Cortex of kidney (tissue), 1 donor: ENCODE data around the gene ATXN7L1.
"Not testable (repeated sequence)": the region's sequence is repeated elsewhere in the genome, so short reads cannot be mapped to it uniquely, and the experiment has no call there.

Experiments
- DNase-seq: peaks from one replicate; lab custom pipeline; 2025; lab: John Stamatoyannopoulos, UW

ATXN7L1 gene

DNA sequence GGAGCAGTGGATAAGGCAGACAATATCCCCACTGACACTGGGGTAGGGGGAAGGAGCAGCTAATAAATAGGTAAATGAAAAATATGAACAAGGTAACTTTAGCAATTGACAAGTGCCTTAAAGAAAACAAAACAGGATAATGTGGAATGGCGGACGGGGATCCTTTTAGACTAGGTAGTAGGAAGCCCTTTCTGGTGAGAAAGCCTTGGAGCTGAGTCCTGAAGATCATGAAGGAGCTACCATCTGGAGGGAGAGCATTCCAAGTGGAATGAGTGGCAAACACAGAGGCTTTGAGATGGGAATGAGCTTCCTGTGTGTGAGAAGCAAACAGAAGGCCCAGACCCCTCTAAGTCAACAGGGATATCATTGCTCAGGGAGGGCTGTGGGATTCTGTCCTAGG, 16.0 kb upstream of the ATXN7L1 start:
- no peak for DNase-seq

DNA sequence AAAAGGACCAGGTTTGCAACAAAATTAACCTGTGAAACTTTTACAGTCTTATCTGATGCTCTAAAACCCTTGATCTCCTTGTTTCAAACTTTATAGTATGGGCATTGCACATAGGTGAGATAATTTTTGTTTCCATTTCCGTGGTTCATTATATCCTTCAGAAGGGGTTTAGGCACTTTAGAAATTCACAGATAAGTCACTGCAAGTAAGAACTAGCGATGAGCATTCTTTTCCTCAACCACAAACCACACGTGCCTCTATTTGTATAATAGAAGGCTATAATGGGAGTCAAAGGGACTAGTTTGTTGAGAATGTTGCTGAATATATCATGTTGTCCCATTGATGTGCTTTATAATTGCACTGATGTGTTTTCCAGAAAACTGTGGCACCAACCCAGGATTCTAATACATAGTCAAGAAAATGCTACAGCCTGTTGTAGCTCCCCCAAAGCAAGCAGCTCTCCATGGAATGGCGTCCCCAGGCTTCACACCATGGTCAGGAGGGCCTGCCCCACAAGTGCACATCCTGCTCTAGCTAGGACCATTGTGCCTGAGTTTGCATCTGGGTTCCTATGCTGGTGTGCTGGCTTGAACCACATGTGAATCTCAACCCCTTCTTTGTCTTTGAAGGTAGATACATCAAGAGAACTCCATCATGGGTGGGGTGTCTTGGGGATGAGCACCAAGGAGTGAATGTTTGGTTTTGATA, 14.0 kb upstream of the ATXN7L1 start:
- DNase-seq, result no peak

DNA sequence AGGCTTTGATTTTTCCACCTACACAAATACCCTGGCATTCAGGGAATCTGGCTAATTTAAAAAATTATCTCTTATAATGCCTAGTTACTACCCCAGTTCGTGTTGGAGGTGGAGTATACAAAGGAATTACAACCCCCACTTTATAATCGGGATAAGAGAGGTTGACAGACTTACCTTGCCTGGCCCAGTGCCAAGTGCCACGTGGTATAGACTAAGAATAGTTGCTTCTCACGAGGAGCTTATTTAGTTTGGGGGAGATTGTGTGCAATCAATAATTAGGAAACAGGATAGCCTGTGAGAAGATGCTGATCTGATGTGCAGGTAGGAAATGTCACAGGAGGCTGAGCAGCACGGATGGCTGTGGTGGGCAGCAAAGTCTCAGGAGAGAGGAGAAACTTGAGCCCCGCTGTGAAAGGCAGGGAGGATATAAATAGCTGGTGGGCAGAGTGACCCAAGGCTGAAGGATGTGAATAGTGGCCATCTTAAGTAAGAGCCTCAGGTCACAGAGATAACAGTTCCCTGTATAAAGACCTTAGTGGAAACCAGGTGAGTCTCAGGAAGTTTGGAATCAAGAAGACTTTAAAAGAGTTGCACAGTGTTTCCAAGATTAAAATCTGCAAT, 11.3 kb upstream of the ATXN7L1 start:
- no peak for DNase-seq

DNA sequence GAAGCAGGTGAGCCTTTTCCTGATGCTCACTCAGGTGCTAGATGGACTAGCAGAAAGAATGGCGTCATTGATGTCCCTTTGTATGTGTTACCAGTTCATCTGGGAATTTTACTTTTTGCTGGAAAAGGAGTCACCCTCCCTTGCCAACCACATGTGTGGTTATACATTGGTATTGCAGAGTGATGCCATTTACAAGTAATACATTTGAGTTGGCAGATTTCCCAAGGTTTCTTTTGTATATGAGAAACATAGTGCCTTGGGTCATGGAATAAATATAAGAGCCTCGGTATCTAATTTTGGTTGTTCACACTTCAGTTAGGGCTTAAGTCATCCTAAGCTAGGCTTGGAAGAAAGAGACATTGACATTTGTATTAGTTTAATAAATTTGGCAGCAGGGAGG, 10.4 kb upstream of the ATXN7L1 start:
- no peak for DNase-seq

DNA sequence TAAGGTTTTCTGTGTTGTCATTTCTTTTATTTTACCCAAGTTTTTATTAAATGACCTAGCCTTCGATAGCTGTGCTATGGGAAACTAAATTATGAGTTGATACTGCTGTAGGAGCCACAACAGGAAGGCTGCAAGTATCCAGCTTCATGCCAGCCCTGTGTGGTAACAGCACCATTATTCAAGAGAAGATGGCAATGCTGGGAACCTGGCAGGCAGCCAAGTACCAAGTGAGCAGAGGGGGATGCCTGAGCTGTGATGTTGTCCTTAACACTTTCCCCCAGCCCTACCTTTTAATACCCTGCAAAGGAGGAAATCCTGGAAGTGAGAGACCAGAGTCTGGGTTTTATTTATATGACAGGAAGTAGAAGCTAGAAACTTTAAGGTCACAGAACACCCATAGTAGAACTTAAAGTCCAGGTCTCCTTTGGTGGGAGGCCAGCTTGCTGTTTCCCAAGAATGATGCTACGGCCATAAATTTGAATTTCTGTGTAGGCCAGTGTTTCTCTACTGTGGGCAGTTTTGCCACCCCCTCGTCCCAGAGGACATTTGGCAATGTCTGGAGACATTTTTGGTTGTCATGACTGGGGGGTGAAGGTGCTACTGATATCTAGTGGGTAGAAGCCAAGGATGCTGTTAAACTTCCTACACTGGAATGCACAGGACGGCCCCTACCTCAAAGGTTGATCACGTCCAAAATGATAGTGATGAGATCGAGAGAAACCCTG, 9.2 kb upstream of the ATXN7L1 start:
- no peak for DNase-seq

DNA sequence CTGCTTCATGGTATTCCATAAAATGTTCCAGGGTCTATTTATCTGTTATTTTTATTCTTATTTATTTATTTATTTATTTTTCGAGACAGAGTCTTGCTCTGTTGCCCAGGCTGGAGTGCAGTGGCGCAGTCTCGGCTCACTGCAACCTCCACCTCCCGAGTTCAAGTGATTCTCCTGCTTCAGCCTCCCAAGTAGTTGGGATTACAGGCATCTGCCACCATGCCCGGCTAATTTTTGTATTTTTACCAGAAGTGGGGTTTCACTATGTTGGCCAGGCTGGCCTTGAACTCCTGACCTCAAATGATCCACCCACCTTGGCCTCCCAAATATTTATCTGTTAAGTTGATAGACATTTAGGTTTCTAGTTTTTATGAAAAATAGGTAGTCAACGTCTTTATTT, 6.8 kb upstream of the ATXN7L1 start:
- DNase-seq, result not testable (repeated sequence)

DNA sequence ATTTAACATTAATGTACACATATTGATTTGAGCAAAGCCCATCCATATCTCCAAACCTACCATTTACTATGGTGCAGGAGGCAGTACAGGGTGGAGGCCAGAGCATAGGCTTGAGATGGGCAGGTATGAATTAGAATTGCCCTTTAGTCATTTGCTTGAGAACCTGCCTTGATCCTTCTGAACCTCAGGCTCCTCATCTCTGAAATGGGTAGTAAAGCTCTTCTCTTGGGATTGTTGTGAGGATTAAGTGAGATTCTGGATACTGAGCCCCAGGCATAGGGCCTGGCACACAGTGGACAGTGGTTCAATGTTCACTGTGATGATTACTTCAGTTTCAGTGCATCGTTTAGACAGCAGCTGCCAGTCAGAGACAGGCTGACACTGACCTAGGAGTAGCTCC, 5.0 kb upstream of the ATXN7L1 start:
- no peak for DNase-seq

DNA sequence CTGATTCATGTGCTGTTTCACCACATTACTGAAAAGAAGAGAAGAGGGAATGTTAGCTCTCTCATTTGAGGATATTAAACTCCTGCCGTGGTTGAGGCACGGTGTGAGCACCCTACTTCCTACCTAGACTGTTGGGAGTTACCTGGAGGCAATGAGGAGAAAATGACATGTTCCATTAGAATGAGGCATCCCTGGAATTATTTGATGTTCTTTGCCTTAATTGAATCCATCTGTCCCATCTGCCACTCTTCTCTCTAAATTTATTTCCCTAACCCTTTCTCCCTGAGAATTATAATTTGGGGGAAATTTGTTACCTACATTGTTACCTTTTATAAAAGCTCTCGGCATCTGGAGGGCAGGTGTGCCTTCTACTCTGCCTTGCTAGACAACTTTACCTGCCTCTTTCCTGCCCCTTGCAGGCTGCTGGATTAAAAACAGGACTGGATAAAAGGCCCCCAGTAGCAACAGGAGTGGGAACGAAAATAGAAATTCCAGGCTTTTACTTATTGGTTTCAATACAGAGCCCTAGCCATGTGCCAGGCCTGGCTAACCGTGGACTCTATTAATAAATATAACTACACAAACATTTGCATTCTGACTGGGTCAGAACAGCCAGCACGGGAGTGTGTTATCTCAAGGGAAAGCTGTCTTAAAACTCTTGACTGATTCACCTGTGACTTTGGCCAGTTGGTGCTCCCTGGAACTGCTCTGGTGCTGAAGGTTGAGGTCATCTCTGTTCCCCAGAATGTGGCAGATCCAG, 4.4 kb upstream of the ATXN7L1 start:
- no peak for DNase-seq

DNA sequence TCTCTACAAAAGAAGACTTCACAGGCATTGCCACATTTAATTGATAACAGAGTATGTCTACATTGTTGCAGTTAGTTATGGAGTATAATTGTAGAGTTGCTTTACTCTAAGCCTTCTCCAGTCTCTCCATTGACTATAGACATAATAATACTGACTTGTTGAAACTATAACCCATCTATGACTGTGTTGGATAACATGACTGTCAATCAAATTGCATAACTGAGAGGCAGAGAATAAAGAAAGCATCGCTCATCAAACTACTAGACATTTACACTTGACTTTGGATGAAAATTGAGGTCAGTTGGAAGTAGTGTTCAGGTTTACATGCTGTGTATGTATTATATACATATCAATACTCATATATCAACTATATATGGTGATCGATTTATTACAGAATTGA, 3.4 kb upstream of the ATXN7L1 start:
- DNase-seq, result no peak

DNA sequence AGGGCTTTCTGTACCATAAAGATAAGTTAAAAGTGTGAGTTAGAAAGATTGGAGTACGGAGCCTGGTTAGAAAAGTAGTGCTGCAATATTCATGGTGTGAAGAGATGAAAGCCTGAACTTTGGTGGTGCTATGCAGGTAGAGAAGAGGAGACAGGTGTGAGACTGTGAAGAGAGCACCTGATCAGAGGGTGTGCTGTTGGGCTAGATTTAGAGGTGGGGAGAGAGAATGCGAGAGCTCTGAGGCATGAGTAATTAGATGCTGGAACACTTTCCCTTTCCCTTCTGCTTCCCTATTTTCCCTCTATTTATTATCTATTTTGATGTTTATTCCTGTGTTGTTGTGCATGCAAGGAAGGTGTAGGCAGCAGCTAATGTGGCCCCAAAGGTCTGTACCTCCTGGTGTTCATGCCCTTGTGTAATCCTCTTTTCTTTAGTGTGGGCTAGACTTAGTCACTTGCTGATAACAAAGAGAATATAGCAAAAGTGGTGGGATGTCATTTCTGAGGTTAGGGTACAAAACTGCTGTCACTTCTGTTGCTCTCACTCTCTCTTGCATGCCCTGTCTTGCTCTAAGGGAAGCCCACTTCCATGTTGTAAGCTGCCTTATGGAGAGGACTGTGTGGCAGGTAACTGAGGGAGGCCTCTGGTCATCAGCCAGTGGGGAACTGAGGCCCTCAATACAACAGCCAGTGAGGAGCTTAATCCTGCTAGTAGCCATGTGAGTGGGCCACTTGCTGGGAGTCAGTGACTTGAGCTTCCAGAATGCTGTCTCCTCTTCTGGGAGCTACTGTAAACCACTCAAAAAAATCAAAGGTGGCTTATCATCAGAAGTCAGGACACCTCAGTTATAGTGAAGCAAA, 2.6 kb upstream of the ATXN7L1 start:
- no peak for DNase-seq

DNA sequence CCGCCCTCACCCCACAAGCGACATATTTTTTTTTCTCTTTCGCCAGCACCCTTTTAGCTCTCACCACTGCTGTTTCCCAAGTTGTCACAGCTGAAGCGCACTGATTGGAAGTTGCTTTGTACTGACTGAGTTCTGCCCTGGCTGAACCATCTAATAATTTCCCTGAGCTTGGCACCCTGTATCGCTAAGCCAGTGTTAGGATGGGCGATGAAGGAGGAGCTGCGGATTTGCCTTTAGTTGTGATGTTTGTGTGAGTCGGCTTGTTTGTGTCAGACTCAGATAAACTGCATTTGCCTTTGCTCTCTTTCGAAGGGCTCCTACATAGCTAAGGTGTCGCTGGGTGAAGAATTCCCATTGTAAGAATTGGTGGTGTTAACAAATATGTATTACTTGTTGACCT, 1.3 kb upstream of the ATXN7L1 start:
- no peak for DNase-seq

DNA sequence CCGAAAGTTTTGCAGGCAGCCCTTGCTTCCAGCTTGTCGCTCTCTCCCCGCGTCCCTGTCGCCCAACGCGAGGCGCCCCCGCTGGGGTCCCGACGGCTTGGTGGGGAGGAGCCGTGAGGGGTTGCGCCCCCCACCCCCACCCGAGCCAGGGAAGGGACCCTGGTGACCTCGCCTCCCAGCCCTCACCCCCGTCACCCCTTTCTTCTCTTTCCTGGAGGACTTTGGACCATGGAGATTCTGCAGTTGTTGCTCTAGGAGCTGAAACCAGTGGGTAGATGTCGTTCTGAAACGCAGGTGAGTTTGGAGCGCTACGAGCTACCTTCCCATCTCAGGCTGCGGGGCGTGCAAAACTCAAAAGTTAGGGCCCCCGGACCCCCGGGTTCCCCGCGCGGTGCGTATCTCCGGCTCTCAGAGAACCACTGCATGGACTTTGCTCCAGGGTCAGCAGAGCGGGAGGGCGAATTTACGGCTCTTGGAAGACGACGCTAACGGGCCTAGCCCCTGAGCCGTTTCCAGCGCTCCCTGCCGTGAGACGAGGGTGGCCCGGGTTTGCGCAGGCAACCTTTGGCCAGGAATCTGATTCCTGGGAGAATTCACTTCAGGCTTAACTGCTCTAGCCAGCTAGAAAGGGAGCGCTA, 684 bp upstream of the ATXN7L1 start:
- DNase-seq, result no peak

DNA sequence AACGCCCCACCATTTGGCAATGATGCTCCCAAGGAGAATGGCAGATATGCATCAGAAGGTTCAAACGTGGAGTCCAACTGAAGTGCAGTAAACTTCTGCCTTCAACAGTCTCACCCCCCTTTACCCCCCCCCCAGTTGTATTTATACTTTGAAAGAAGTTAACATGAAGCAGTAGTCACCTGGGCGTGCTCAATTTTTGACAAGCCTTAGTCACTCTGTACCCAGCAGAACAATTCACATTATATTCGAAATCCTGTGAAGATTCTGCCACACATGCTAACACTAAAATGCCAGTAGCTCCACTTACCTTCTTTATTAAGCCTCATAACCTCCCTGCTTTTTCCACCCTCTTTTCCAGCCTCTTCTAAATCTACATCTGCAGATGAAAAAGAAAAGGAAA, 894 bp downstream of the ATXN7L1 start:
- DNase-seq, result no peak

DNA sequence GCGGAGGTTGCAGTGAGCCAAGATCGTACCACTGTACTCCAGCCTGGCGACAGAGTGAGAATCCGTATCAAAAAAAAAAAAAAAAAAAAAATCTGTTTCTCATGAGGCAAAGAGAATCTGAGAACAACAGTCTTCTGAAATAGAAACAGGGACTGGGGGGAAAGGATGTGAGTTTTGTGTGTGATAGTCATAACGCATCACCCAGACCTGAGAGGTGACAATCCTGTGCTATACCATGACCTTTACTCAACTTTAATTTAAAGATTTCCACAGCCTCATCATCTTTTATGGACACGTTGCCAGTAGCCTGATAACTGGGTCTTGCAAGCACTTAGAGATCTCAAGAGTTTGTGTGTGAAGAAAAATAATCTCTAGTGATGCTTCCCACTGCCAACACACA, 2.3 kb downstream of the ATXN7L1 start:
- no peak for DNase-seq

DNA sequence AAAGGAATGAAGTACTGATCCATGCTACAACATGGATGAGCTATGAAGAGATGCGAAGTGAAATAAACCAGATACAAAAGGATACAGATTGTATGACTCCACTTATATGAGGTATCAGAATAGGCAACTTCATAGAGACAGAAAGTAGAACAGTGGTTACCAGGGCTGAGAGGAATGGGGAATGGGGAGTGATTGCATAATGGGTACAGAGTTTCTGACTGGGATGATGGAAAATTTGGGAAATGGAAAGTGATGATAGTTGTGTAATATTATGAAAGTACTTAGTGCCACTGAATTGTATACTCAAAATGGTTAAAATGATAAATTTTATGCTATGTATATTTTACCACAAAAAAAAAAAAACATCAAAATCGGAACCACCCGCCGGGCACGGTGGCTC, 3.9 kb downstream of the ATXN7L1 start:
- no peak for DNase-seq

DNA sequence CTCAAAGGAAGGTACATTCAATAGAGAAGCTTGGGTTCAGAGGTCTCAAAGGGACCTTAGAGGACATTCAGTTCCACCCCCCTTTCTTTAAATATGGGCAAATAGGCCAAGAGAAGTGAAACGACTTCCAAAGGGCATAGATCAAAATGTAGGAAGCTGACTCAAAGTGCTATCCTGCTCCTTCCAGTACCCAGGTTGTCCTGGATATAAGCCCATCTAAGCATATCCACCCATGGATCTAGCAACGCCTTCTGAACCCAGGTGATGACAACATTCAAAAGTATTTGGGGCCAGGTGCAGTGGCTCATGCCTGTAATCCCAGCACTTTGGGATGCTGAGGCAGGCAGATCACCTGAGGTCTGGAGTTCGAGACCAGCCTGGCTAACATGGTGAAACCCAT, 5.3 kb downstream of the ATXN7L1 start:
- no peak for DNase-seq

DNA sequence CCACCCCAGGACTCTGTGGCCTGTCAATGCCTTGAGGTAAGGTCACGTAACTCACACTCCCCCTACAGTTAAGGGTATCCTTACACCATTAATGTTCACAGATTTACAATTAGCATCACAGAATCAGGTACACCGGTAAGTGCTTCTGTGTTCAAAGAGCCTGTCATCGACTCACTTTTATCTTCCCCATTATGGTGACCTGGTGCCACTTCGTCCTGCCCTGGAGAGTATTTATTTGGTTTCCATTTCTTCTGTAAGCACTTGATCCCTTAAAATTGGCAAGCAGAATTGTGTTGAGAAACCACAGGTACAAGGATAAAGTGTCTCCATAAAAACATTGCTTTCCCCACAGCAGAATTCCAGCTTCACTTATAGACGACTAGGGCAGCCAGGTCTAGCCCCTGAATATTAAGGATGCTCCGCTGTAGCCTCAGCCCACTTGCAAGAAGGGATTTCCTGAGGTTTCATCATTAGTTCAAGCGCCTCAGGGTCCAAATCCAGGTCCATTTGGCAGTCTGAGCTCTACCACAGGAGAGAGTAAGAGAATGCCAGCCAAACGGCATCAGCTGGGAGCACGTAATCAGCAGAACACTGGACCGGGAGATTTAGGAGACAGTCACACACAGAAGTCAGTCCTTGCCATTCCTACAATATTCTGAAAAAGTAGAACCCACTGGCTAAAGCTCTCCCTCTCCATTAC, 10.1 kb downstream of the ATXN7L1 start:
- DNase-seq, result no peak

DNA sequence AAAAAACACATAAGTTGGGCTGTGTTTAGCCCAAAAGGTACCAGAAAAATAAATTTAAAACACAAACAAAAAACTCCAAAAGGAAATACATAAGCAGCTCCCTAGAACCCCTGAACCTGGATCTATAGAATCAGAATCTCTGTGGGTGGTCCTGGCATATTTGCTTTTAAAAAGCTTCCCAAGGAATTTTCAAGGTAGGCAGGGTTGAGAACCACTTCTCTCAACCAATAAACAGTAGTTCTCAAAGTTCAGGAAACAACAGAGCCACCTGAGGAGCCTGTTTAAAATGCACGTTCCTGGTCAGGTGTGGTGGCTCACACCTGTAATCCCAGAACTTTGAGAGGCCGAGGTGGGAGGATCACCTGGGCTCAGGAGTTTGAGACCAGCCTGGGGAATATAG, 12.5 kb downstream of the ATXN7L1 start:
- DNase-seq, result no peak

DNA sequence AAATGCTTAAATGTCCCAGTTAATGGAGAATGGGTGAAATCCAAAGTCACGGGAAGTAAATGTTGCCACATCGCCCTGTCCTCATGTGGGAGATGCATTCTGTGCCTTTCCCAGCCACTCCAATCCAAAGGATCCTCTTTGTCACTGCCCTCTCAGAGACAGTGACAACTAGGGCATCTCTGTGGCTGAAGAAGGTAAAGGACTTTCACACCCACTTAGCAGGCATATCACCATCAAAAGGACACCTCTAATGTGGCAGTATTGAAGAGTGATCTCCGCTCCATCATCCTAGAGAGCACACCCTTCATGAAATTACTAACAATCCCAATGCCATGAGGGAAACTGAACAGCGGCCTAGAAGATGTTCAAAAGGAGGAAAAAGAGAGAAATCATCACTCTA, 13.6 kb downstream of the ATXN7L1 start:
- DNase-seq, result no peak

DNA sequence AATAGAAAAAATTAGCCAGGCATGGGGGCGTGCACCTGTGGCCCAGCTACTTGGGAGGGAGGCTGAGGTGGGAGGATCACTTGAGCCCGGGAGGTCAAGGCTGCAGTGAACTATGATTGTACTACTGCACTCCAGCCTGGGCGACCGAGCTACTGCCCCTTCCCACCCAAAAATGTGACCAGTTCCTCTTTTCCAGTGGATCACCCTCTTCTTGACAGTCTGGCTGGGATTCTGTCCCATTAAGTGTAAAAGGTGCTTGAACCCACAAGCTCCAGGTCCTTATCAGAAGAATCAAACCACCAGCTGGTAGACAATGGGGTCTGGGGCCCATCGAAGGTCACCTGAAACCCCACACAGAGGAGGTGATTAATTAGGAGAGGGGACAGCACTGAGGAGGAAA, 14.1 kb downstream of the ATXN7L1 start:
- no peak for DNase-seq

DNA sequence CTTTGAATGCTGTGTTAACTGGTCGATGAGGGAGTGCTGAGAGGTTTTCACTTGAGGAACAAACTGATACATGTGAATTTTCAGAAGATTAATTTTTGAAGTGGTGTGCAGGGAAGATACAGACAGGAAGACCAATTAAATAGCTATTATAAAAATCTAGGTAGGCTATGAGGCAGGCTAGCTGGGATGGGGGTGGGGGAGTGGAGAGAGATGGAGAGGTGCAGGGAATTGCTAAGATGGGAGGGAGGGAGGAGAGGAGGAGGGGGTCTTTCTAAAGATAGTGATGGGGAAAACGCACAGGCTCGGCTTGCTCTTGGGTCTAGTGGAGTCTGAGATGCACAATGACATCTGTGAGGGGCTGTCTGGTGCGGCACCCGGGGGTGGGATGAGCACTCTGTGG, 15.2 kb downstream of the ATXN7L1 start:
- no peak for DNase-seq
